Endothelial cell of umbilical vein (primary cell): ENCODE data around the gene CNPY1. TPM values are rescaled to one million over a fixed set of nuclear protein-coding genes. Genes with fewer than 3 reads are reported as not detected.

Experiments
- BruUV-seq: library from RNA; stranded (reverse); fragments of 400-500 nt; replicated peaks from 2 replicates; lab custom pipeline; 2021; lab: Mats Ljungman, UMichigan
- CTCF ChIA-PET: fragments of 300-600, 350-600 bp; sonication (Branson Sonifier 250); formaldehyde crosslinking; loops from one replicate; lab custom pipeline; 2021; ENCODE audit warnings: antibody characterized with exemption, inconsistent platforms; lab: Charles Lee
- POLR2A ChIA-PET: fragments of 300-600, 350-600 bp; sonication (Branson Sonifier 250); formaldehyde crosslinking; loops from one replicate; lab custom pipeline; 2021; ENCODE audit warnings: antibody characterized with exemption, inconsistent platforms; lab: Charles Lee
- DNase-seq: peaks from one replicate; pipeline ENCODE4 v3.0.0-alpha.2; 2011; ENCODE audit warnings: low read depth, low spot score
- FAIRE-seq: peaks from 2 replicates; lab custom pipeline; 2011; peaks lifted over from hg19 to GRCh38; lab: Jason Lieb, UNC
- H2AFZ ChIP-seq: 2 replicates; pipeline ENCODE4 v1.6.0; 2012; ENCODE audit warnings: low read depth, low read length, control low read depth, inconsistent platforms
- H3K27ac ChIP-seq: 2 replicates; pipeline ENCODE4 v1.5.1; 2011; ENCODE audit warnings: low read depth, mild to moderate bottlenecking, control low read depth, low read length, moderate library complexity; ENCODE audit not compliant: insufficient read depth
- H3K27me3 ChIP-seq, 2 experiments: 2 replicates each; pipeline versions ENCODE4 v1.6.0 to v1.6.1; 2011; ENCODE audit warnings: low read length in 2 of 2, mixed read lengths in 1 of 2; ENCODE audit not compliant: control insufficient read depth in 2 of 2, insufficient read depth in 2 of 2
- H3K36me3 ChIP-seq, 2 experiments: 2 replicates in 1 of 2; 3 replicates in 1 of 2; pipeline ENCODE4 v1.5.1; 2011; ENCODE audit warnings: low read length in 2 of 2, mild to moderate bottlenecking in 1 of 2, moderate library complexity in 1 of 2; ENCODE audit not compliant: control insufficient read depth in 2 of 2, insufficient read depth in 2 of 2; ENCODE audit errors: extremely low read depth in 1 of 2
- H3K4me1 ChIP-seq: 3 replicates; pipeline ENCODE4 v1.5.1; 2011; ENCODE audit warnings: mild to moderate bottlenecking, low read length; ENCODE audit not compliant: control insufficient read depth, insufficient read depth; ENCODE audit errors: extremely low read depth
- H3K4me2 ChIP-seq: 2 replicates; pipeline ENCODE4 v1.6.1; 2011; ENCODE audit warnings: low read length, control low read depth, mixed read lengths; ENCODE audit not compliant: insufficient read depth
- H3K4me3 ChIP-seq, 3 experiments: fragments of 200-600 bp in 1 of 3; sonication (generic), shearing (Covaris generic) in 1 of 3; replicated peaks in 1 of 3; 2 replicates each; pipeline ENCODE4 v1.5.1; 2011 to 2016; ENCODE audit warnings: control low read depth in 3 of 3, low read length in 3 of 3, mild to moderate bottlenecking in 2 of 3, inconsistent platforms in 1 of 3, low read depth in 1 of 3, moderate library complexity in 1 of 3; ENCODE audit not compliant: insufficient read depth in 1 of 3
- H3K79me2 ChIP-seq: 2 replicates; pipeline ENCODE4 v1.6.0; 2012; ENCODE audit warnings: low read length, inconsistent platforms; ENCODE audit not compliant: control insufficient read depth, insufficient read depth
- H3K9ac ChIP-seq: replicated peaks from 2 replicates; pipeline ENCODE3; 2011; ENCODE audit warnings: low read length, control low read depth; ENCODE audit not compliant: insufficient read depth; ENCODE audit errors: extremely low read depth
- H3K9me1 ChIP-seq: replicated peaks from 3 replicates; pipeline ENCODE4 v1.6.0; 2011; ENCODE audit warnings: mild to moderate bottlenecking, low read length; ENCODE audit not compliant: control insufficient read depth, insufficient read depth; ENCODE audit errors: extremely low read depth
- H3K9me3 ChIP-seq: replicated peaks from 2 replicates; pipeline ENCODE4 v1.5.1; 2012; ENCODE audit warnings: low read length, inconsistent platforms; ENCODE audit not compliant: control insufficient read depth, insufficient read depth
- H4K20me1 ChIP-seq: replicated peaks from 2 replicates; pipeline ENCODE3; 2011; ENCODE audit warnings: mild to moderate bottlenecking, low read length; ENCODE audit not compliant: control insufficient read depth, insufficient read depth; ENCODE audit errors: extremely low read depth
- EZH2 ChIP-seq: IDR thresholded peaks from 2 replicates; pipeline ENCODE4 v1.6.1; 2012; ENCODE audit warnings: borderline replicate concordance, low read depth, mild to moderate bottlenecking, moderate library complexity, low read length, inconsistent platforms; ENCODE audit not compliant: severe bottlenecking
- FOS ChIP-seq: IDR thresholded peaks from 2 replicates; pipeline ENCODE4 v1.6.1; 2011; ENCODE audit warnings: mild to moderate bottlenecking, low read length, moderate library complexity, borderline replicate concordance; ENCODE audit not compliant: insufficient read depth
- GATA2 ChIP-seq: IDR thresholded peaks from 2 replicates; pipeline ENCODE4 v1.7.0; 2011; ENCODE audit warnings: low read depth, mild to moderate bottlenecking, moderate library complexity, mixed read lengths, low read length; ENCODE audit not compliant: insufficient read length, insufficient read depth
- JUN ChIP-seq: IDR thresholded peaks from 2 replicates; pipeline ENCODE4 v1.6.1; 2011; ENCODE audit warnings: borderline replicate concordance, low read depth; ENCODE audit not compliant: insufficient read length, insufficient read depth
- MYC ChIP-seq: IDR thresholded peaks from one replicate; pipeline ENCODE4 v1.6.1; 2011; ENCODE audit warnings: mild to moderate bottlenecking, low read depth, low read length
- POLR2A ChIP-seq: IDR thresholded peaks from 2 replicates; pipeline ENCODE4 v1.6.1; 2012; ENCODE audit warnings: low read depth, mild to moderate bottlenecking, control low read depth, low read length
- POLR2AphosphoS5 ChIP-seq: IDR thresholded peaks from 2 replicates; pipeline ENCODE4 v1.6.1; 2012; ENCODE audit warnings: low read depth, mild to moderate bottlenecking, control low read depth, low read length, moderate library complexity; ENCODE audit not compliant: insufficient read depth
- dilution Hi-C: fragments of 300-500 bp; cut with MboI; formaldehyde crosslinking; loops from one replicate; pipeline ENCODE4 v1.15.0; 2019; ENCODE audit warnings: low sequenced_read_pairs; ENCODE audit not compliant: extremely low pct_ligation_motif_present
- intact Hi-C: fragments of 100-400 bp; cut with micrococcal nuclease; formaldehyde crosslinking; loops from one replicate; pipeline ENCODE4 v1.10.0; 2022
- polyA plus RNA-seq, 4 experiments: library from polyadenylated mRNA; depleted of rRNA in 3 of 4; stranded (reverse) in 3 of 4; unstranded in 1 of 4; fragments of >200 nt; gene quantifications; 2 replicates each; pipeline versions ENCODE4 v1.2.1 to v1.2.3, GENCODE V29; 2011 to 2012; ENCODE audit warnings: missing spikeins in 1 of 4
- total RNA-seq: library from RNA; stranded (reverse); gene quantifications from 2 replicates; pipeline ENCODE4 v1.2.3, GENCODE V29; 2021
- TF ChIP-seq, protein P1 (sequence below), 2 donors: IDR thresholded peaks; 1 replicate in 1 of 2; 2 replicates in 1 of 2; pipeline ENCODE4 v1.5.1; 2011; ENCODE audit warnings: low read length in 2 of 2, mild to moderate bottlenecking in 2 of 2, moderate library complexity in 2 of 2, control low read depth in 1 of 2, inconsistent platforms in 1 of 2, low read depth in 1 of 2; ENCODE audit not compliant: insufficient read depth in 1 of 2; ENCODE audit errors: extremely low read depth in 1 of 2
- TF ChIP-seq, protein P2 (sequence below): IDR thresholded peaks from 2 replicates; pipeline ENCODE4 v1.6.1; 2011; ENCODE audit not compliant: insufficient read depth, insufficient read length

CNPY1 gene
- total and polyA plus RNA-seq, 2 donors (not counting 3 experiments of a cell fraction or from before 2014, with no cell fraction given): not detected

DNA sequence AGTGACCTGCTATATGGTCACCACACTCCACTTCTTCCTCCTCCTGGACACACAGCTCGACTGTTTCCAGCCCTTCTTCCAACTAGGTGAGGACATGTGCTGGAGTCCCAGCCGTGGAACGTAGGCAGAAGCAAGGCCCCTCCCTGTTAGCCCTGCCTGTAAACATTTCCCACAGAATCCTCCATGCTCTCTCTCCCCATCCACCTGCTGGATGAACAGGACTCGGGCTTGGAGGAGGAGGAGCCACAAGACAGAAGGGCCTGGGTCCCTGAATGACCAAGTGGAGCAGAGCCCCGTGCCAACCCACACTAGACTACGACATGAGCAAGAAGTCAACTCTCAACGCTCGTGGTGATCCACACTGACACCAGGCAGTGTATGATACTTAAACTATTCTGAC lies 9.9 kb downstream of the CNPY1 start:
- Histone ChIP-seq H3K36me3 (no peaks in the 10 kb centered on the region), H3K4me2 (no peak overlapping the region), H3K79me2 (no peaks in the 10 kb centered on the region), H3K9me3 (no peaks in the 10 kb centered on the region), H4K20me1 (no peaks in the 10 kb centered on the region), H2AFZ (no peak overlapping the region), H3K4me1 (no peaks in the 10 kb centered on the region), H3K9ac (no peak overlapping the region), H3K9me1 (no peaks in the 10 kb centered on the region), H3K4me3 (no peak overlapping the region), H3K27ac (no peak overlapping the region), H3K27me3 (peaks cover 26 to 28% of the 10 kb centered on the region in 2 experiments)
- DNase-seq (no peak), FAIRE-seq (no peak)
- BruUV-seq: no TSS peak
- TF ChIP-seq MYC: no peak
- no peak for TF ChIP-seq EZH2
- no peak for TF ChIP-seq POLR2A
- no peak for TF ChIP-seq POLR2AphosphoS5
- POLR2A ChIA-PET: no interaction called here
- CTCF ChIA-PET: interaction anchor here (1.3 kb wide), 1 partner anchor 609 kb away, joined by 7 read pairs; no protein-coding TSS in a partner anchor
- dilution Hi-C loops: no loop called here
- intact Hi-C loops: no loop called here

DNA sequence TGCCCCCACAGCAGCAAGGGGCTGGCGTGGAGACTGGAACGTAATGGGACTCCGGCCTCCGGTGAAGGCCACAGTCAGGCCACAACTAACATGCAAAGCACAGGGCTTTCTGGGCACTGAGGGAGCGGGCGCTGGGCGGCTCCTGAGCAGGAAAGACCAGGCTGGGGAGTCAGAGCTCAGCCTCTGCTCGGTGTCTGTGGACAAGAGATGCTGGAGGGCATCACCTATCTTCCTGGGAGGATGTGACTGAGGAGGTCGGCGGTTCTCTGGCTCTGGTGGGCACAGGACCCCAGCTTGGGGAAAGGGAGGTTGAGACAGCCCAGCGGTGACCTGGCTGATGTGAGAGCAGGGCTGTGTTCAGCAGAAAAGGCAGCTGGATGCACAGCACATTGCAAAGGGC lies 11.7 kb downstream of the CNPY1 start:
- ChIA-PET CTCF (interaction anchor here (0.8 to 2.4 kb wide), 2 partner anchors 154 to 608 kb away, joined by 6 to 17 read pairs; no protein-coding TSS in a partner anchor), POLR2A (no interaction called here)
- DNase-seq: no peak
- Histone ChIP-seq H3K4me3 (no peak overlapping the region), H3K27me3 (peaks cover 28 to 31% of the 10 kb centered on the region in 2 experiments), H3K4me1 (no peaks in the 10 kb centered on the region), H2AFZ (no peak overlapping the region), H3K9me1 (no peaks in the 10 kb centered on the region), H3K9ac (no peak overlapping the region), H3K4me2 (no peak overlapping the region), H3K27ac (no peak overlapping the region), H3K36me3 (no peaks in the 10 kb centered on the region), H3K79me2 (no peaks in the 10 kb centered on the region), H4K20me1 (no peaks in the 10 kb centered on the region), H3K9me3 (no peaks in the 10 kb centered on the region)
- FAIRE-seq: no peak
- dilution Hi-C loops (no loop called here), intact Hi-C loops (loop anchor here (2.0 to 5.0 kb wide), 5 partner anchors 77 to 622 kb away; partner anchors contain the start of gene EN2)
- TF ChIP-seq, protein P1, sequence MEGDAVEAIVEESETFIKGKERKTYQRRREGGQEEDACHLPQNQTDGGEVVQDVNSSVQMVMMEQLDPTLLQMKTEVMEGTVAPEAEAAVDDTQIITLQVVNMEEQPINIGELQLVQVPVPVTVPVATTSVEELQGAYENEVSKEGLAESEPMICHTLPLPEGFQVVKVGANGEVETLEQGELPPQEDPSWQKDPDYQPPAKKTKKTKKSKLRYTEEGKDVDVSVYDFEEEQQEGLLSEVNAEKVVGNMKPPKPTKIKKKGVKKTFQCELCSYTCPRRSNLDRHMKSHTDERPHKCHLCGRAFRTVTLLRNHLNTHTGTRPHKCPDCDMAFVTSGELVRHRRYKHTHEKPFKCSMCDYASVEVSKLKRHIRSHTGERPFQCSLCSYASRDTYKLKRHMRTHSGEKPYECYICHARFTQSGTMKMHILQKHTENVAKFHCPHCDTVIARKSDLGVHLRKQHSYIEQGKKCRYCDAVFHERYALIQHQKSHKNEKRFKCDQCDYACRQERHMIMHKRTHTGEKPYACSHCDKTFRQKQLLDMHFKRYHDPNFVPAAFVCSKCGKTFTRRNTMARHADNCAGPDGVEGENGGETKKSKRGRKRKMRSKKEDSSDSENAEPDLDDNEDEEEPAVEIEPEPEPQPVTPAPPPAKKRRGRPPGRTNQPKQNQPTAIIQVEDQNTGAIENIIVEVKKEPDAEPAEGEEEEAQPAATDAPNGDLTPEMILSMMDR (IDR thresholded peaks at IDR 0.05; ENCODE audit: extremely low read depth in 1 of 2, insufficient read depth in 1 of 2, low read depth in 1 of 2, low read length in 2 of 2): no peak
- TF ChIP-seq, protein P2, sequence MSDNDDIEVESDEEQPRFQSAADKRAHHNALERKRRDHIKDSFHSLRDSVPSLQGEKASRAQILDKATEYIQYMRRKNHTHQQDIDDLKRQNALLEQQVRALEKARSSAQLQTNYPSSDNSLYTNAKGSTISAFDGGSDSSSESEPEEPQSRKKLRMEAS: no peak
- TF ChIP-seq MYC (no peak), FOS (no peak), GATA2 (no peak), EZH2 (no peak), POLR2A (no peak), POLR2AphosphoS5 (no peak), JUN (no peak)
- no TSS peak for BruUV-seq
